Stomach (tissue), 9 donors: Measurements from ENCODE around the gene DLG2. TPM values are rescaled to one million over a fixed set of nuclear protein-coding genes. Genes with fewer than 3 reads are reported as not detected.

Source experiments
- DNase-seq, 2 donors: peaks; one replicate each; pipeline versions ENCODE4 v3.0.0 to v3.0.0-alpha.2; 2013 to 2019
- H3K27ac ChIP-seq, 5 donors: fragments of 200-600 bp in 4 of 5; sonication (generic) in 4 of 5; one replicate each; pipeline ENCODE4 v1.5.1; 2013 to 2019; ENCODE audit warnings: mild to moderate bottlenecking in 1 of 5, moderate library complexity in 1 of 5
- H3K27me3 ChIP-seq, 3 donors: fragments of 200-600 bp; sonication (generic); one replicate each; pipeline ENCODE4 v1.5.1; 2017 to 2019; ENCODE audit warnings: mixed run types in 1 of 3
- H3K36me3 ChIP-seq, 4 donors: fragments of 200-600 bp; sonication (generic); 1 replicate in 3 of 4; 2 replicates in 1 of 4; pipeline ENCODE4 v1.5.1; 2016 to 2019
- H3K4me1 ChIP-seq, 4 donors: fragments of 200-600 bp; sonication (generic); one replicate each; pipeline ENCODE4 v1.5.1; 2016 to 2019
- H3K4me3 ChIP-seq, 4 donors: fragments of 200-600 bp; sonication (generic) in 3 of 4; one replicate each; pipeline ENCODE4 v1.5.1; 2016 to 2019; ENCODE audit warnings: mild to moderate bottlenecking in 1 of 4
- H3K9me3 ChIP-seq, 4 donors: fragments of 200-600 bp; sonication (generic); one replicate each; pipeline ENCODE4 v1.5.1; 2016 to 2019
- CTCF ChIP-seq, 7 experiments: fragments of 450-650 bp in 4 of 7; fragments of 200-600 bp in 3 of 7; sonication (generic) in 3 of 7; IDR thresholded peaks; one replicate each; pipeline ENCODE4 v1.5.1; 2016 to 2019; ENCODE audit warnings: antibody characterized with exemption in 7 of 7, control low read depth in 2 of 7, mild to moderate bottlenecking in 1 of 7
- EP300 ChIP-seq: sonication (generic); formaldehyde crosslinking; IDR thresholded peaks from one replicate; pipeline ENCODE4 v1.6.1; 2017; ENCODE audit warnings: antibody characterized with exemption
- POLR2A ChIP-seq, 4 donors: fragments of 450-650 bp; IDR thresholded peaks; one replicate each; pipeline ENCODE4 v1.6.1; 2016; ENCODE audit warnings: antibody characterized with exemption in 4 of 4, control low read depth in 2 of 4, mild to moderate bottlenecking in 1 of 4, moderate library complexity in 1 of 4
- POLR2AphosphoS5 ChIP-seq, 3 donors: sonication (generic); formaldehyde crosslinking; IDR thresholded peaks; one replicate each; pipeline ENCODE4 v1.6.1; 2016; ENCODE audit warnings: antibody characterized with exemption in 3 of 3
- WGBS, 5 donors: extraction: QIAGEN DNeasy Blood & Tissue Kit in 3 of 5; methylation state at CpG; one replicate each; pipeline versions ENCODE4 v1.1.5 to v1.1.7; 2013 to 2018; 5-methylcytosine and 5-hydroxymethylcytosine counted together
- intact Hi-C: fragments of 100-400 bp; cut with DNase I; formaldehyde crosslinking; loops from one replicate; pipeline ENCODE4 v1.15.1; 2023; ENCODE audit warnings: low total_unique reads
- polyA plus RNA-seq, 3 donors: library from polyadenylated mRNA; stranded (reverse); fragments of 200-250 nt; gene quantifications; one replicate each; pipeline ENCODE4 v1.2.3, GENCODE V29; 2013
- total RNA-seq, 5 donors: library from RNA; depleted of rRNA; stranded (reverse); fragments of >200 nt; gene quantifications; one replicate each; pipeline versions ENCODE4 v1.1.0 to v1.2.3, GENCODE V29; 2014 to 2016
- donor health status: healthy with polysubstance abuse.
- donor health status: Bipolar disorder and iron deficiency.
- donor health status: healthy.

Gene DLG2
- total and polyA plus RNA-seq, 8 donors, result 1.3 to 19.1 (median 3.5) TPM

- no peak for TF ChIP-seq POLR2AphosphoS5 (IDR thresholded peaks at IDR 0.05)
- Histone ChIP-seq H3K27me3 (no peaks in the 10 kb centered on the region), H3K36me3 (no peaks in the 10 kb centered on the region), H3K27ac (no peak overlapping the region), H3K4me3 (no peak overlapping the region), H3K9me3 (peaks cover 0 to 3% (median 0%) of the 10 kb centered on the region in 4 donors), H3K4me1 (no peaks in the 10 kb centered on the region)
- intact Hi-C loops, result no loop called here
- WGBS, 5 donors, result 72 to 80% (median 75%) methylated on average over 2 of the region's 2 CpGs
- no peak for DNase-seq
These were observed 875.8 kb downstream of the DLG2 start for GRCh38 chr11:84751371-84751770.

GRCh38 chr11:84747871-84748270, 879.3 kb downstream of the DLG2 start:
- peak in 1 of 2 donors; percentile 2 for DNase-seq
- H3K4me1 ChIP-seq, result no peaks in the 10 kb centered on the region
- intact Hi-C loops, result no loop called here
- H3K4me3 ChIP-seq, result no peak overlapping the region
- no peak overlapping the region for H3K27ac ChIP-seq
- WGBS, 5 donors, result 59 to 80% (median 60%) methylated on average over 2 of the region's 2 CpGs
- no peaks in the 10 kb centered on the region for H3K27me3 ChIP-seq
- peaks cover 0 to under 1% (median 0%) of the 10 kb centered on the region in 4 donors for H3K9me3 ChIP-seq
- H3K36me3 ChIP-seq, result no peaks in the 10 kb centered on the region
- TF ChIP-seq CTCF (IDR thresholded peaks at IDR 0.05), result no peak
- TF ChIP-seq EP300, result no peak
- TF ChIP-seq POLR2AphosphoS5 (IDR thresholded peaks at IDR 0.05), result no peak

GRCh38 chr11:84740050-84740449, 887.1 kb downstream of the DLG2 start:
- Histone ChIP-seq H3K27me3 (no peaks in the 10 kb centered on the region), H3K4me1 (no peaks in the 10 kb centered on the region), H3K9me3 (peaks cover 0 to 7% (median 0%) of the 10 kb centered on the region in 4 donors), H3K36me3 (no peaks in the 10 kb centered on the region), H3K27ac (no peak overlapping the region), H3K4me3 (no peak overlapping the region)
- intact Hi-C loops, result no loop called here
- 67 to 87% (median 71%) methylated on average over 1 of the region's 1 CpG for WGBS, 5 donors
- no peak for TF ChIP-seq POLR2A (IDR thresholded peaks at IDR 0.05)
- no peak for DNase-seq

- no peak for DNase-seq
- H3K36me3 ChIP-seq, result no peaks in the 10 kb centered on the region
- TF ChIP-seq EP300 (no peak), POLR2AphosphoS5 (IDR thresholded peaks at IDR 0.05) (no peak), CTCF (IDR thresholded peaks at IDR 0.05) (no peak), POLR2A (IDR thresholded peaks at IDR 0.05) (no peak)
- WGBS, 5 donors, result 45 to 83% (median 63%) methylated on average over 1 of the region's 1 CpG
- H3K9me3 ChIP-seq, result no peaks in the 10 kb centered on the region
- peaks cover 0 to 15% (median 11%) of the 10 kb centered on the region in 3 donors for H3K27me3 ChIP-seq
- H3K27ac ChIP-seq, result no peak overlapping the region
- intact Hi-C loops, result no loop called here
- no peak overlapping the region for H3K4me3 ChIP-seq
- peaks cover 0 to 23% (median 11%) of the 10 kb centered on the region in 4 donors for H3K4me1 ChIP-seq
These were observed 902.9 kb downstream of the DLG2 start for GRCh38 chr11:84724256-84724655.

- H3K9me3 ChIP-seq, result no peaks in the 10 kb centered on the region
- H3K27me3 ChIP-seq, result peaks cover 0 to 15% (median 11%) of the 10 kb centered on the region in 3 donors
- peaks cover 0 to 23% (median 11%) of the 10 kb centered on the region in 4 donors for H3K4me1 ChIP-seq
- TF ChIP-seq CTCF (IDR thresholded peaks at IDR 0.05) (no peak), POLR2AphosphoS5 (IDR thresholded peaks at IDR 0.05) (no peak), POLR2A (IDR thresholded peaks at IDR 0.05) (no peak), EP300 (no peak)
- DNase-seq, result no peak
- no peaks in the 10 kb centered on the region for H3K36me3 ChIP-seq
- no peak overlapping the region for H3K4me3 ChIP-seq
- intact Hi-C loops, result no loop called here
- 57 to 71% (median 60%) methylated on average over 3 of the region's 3 CpGs for WGBS, 5 donors
- H3K27ac ChIP-seq, result no peak overlapping the region
These were observed 904.5 kb downstream of the DLG2 start for GRCh38 chr11:84722583-84723108.
